Esophagus muscularis mucosa (tissue), 4 donors: ENCODE results near the gene MOSPD2. TPM values are rescaled to one million over a fixed set of nuclear protein-coding genes. Genes with fewer than 3 reads are reported as not detected.

ENCODE experiments used
- DNase-seq: peaks from one replicate; pipeline ENCODE4 v3.0.0-alpha.2; 2017; ENCODE audit errors: extremely low spot score
- H3K27ac ChIP-seq, 4 donors: fragments of 200-600 bp; sonication (generic); replicated peaks in 1 of 4; 1 replicate in 3 of 4; 2 replicates in 1 of 4; pipeline ENCODE4 v1.5.1; 2016 to 2019; ENCODE audit warnings: mild to moderate bottlenecking in 1 of 4
- H3K27me3 ChIP-seq, 4 donors: fragments of 200-600 bp; sonication (generic); one replicate each; pipeline versions ENCODE4 v1.5.1 to v1.6.0; 2016 to 2019
- H3K36me3 ChIP-seq, 4 donors: fragments of 200-600 bp; sonication (generic); one replicate each; pipeline ENCODE4 v1.5.1; 2016 to 2019
- H3K4me1 ChIP-seq, 4 donors: fragments of 200-600 bp; sonication (generic); one replicate each; pipeline ENCODE4 v1.5.1; 2016 to 2019
- H3K4me3 ChIP-seq, 4 donors: fragments of 200-600 bp; sonication (generic); 1 replicate in 2 of 4; 2 replicates in 2 of 4; pipeline ENCODE4 v1.5.1; 2016 to 2019; ENCODE audit warnings: mild to moderate bottlenecking in 4 of 4, moderate library complexity in 1 of 4
- H3K9me3 ChIP-seq, 4 donors: fragments of 200-600 bp; sonication (generic); 1 replicate in 3 of 4; 2 replicates in 1 of 4; pipeline ENCODE4 v1.5.1; 2016 to 2019
- CTCF ChIP-seq, 3 experiments: fragments of 200-600 bp in 2 of 3; fragments of 450-650 bp in 1 of 3; sonication (generic) in 2 of 3; IDR thresholded peaks; one replicate each; pipeline ENCODE4 v1.5.1; 2017 to 2019; ENCODE audit warnings: antibody characterized with exemption in 3 of 3, mild to moderate bottlenecking in 2 of 3, moderate library complexity in 1 of 3
- EP300 ChIP-seq: sonication (generic); formaldehyde crosslinking; IDR thresholded peaks from one replicate; pipeline ENCODE4 v1.6.1; 2017; ENCODE audit warnings: antibody characterized with exemption
- POLR2A ChIP-seq: fragments of 450-650 bp; IDR thresholded peaks from one replicate; pipeline ENCODE4 v1.6.1; 2017; ENCODE audit warnings: antibody characterized with exemption, moderate library complexity, mild to moderate bottlenecking, low read depth
- POLR2AphosphoS5 ChIP-seq, 2 donors: sonication (generic); formaldehyde crosslinking; IDR thresholded peaks; one replicate each; pipeline ENCODE4 v1.6.1; 2017; ENCODE audit warnings: antibody characterized with exemption in 2 of 2
- WGBS: methylation state at CpG from one replicate; pipeline ENCODE4 v1.1.5; 2018; 5-methylcytosine and 5-hydroxymethylcytosine counted together
- intact Hi-C: fragments of 100-400 bp; cut with DNase I; formaldehyde crosslinking; loops from one replicate; pipeline ENCODE4 v1.15.1; 2023
- total RNA-seq, 4 donors: library from RNA; depleted of rRNA; stranded (reverse); fragments of >200 nt; gene quantifications; one replicate each; pipeline versions ENCODE4 v1.1.0 to v1.2.1, GENCODE V29; 2016

MOSPD2 gene
- total RNA-seq, 4 donors from 2014 or later, result 9.4 to 15.4 (median 10.4) TPM

DNA sequence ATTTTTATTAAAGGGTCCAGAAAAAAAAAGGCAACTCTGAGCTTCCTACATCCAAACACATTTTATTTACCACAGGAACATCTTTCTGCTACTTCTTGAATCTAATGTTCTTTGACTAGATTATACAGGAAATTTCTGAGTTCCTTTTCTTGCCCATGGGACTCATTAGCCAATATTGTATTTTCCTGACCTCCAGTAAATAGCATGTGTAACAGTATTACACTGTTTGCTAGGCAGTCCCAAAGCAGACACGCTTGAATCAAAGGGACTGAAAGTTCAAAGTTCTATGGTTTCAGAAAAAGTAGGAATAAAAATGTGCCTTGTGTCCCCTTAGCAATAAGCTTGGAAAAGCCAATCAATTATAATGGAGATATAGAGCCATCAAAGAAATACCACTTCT is 57.4 kb downstream of the MOSPD2 start:
- DNase-seq, result no peak
- WGBS, result 79% methylated on average over 1 of the region's 1 CpG
- Histone ChIP-seq H3K4me1 (no peaks in the 10 kb centered on the region), H3K27me3 (no peaks in the 10 kb centered on the region), H3K9me3 (no peaks in the 10 kb centered on the region), H3K4me3 (no peak overlapping the region), H3K36me3 (no peaks in the 10 kb centered on the region), H3K27ac (no peak overlapping the region)
- TF ChIP-seq POLR2AphosphoS5 (IDR thresholded peaks at IDR 0.05) (no peak), EP300 (no peak), CTCF (IDR thresholded peaks at IDR 0.05) (no peak), POLR2A (no peak)
- intact Hi-C loops, result no loop called here

GRCh38 chrX:14932136-14932535 is 58.9 kb downstream of the MOSPD2 start:
- DNase-seq, result no peak
- intact Hi-C loops, result no loop called here
- Histone ChIP-seq H3K4me1 (no peaks in the 10 kb centered on the region), H3K4me3 (no peak overlapping the region), H3K27ac (no peak overlapping the region), H3K9me3 (no peaks in the 10 kb centered on the region), H3K36me3 (no peaks in the 10 kb centered on the region), H3K27me3 (no peaks in the 10 kb centered on the region)
- TF ChIP-seq POLR2A, result no peak
- no peak for TF ChIP-seq CTCF (IDR thresholded peaks at IDR 0.05)
- no peak for TF ChIP-seq EP300
- TF ChIP-seq POLR2AphosphoS5 (IDR thresholded peaks at IDR 0.05), result no peak
- WGBS, result 100% methylated on average over 1 of the region's 1 CpG

GRCh38 chrX:14934423-14934822 is 61.2 kb downstream of the MOSPD2 start:
- Histone ChIP-seq H3K4me1 (no peaks in the 10 kb centered on the region), H3K36me3 (no peaks in the 10 kb centered on the region), H3K9me3 (no peaks in the 10 kb centered on the region), H3K4me3 (no peak overlapping the region), H3K27ac (no peak overlapping the region), H3K27me3 (no peaks in the 10 kb centered on the region)
- no peak for DNase-seq
- WGBS, result 56% methylated on average over 1 of the region's 1 CpG
- intact Hi-C loops, result no loop called here
- TF ChIP-seq POLR2AphosphoS5 (IDR thresholded peaks at IDR 0.05), result no peak
- no peak for TF ChIP-seq POLR2A
- no peak for TF ChIP-seq EP300
- no peak for TF ChIP-seq CTCF (IDR thresholded peaks at IDR 0.05)

DNA sequence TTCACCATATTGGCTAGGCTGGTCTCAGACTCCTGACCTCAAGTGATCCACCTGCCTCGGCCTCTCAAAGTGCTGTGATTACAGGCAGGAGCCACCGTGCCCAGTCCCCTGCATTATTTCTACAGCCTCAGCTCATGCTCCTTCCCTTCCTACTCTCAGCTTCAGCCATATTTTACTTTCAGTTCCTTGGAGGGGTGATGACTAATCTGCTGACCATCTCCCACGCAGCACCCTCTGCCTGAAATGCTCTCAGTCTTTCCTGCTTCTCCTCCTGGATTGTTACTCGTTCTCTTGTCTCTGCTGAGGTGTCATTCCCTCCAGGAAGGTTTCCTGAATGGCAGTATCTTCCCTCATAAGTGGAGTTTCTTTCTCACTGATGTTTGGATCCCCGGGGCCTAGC is 63.3 kb downstream of the MOSPD2 start:
- Histone ChIP-seq H3K27ac (no peak overlapping the region), H3K36me3 (no peaks in the 10 kb centered on the region), H3K9me3 (no peaks in the 10 kb centered on the region), H3K27me3 (no peaks in the 10 kb centered on the region), H3K4me3 (no peak overlapping the region), H3K4me1 (no peaks in the 10 kb centered on the region)
- intact Hi-C loops, result no loop called here
- no peak for DNase-seq
- WGBS, result 64% methylated on average over 5 of the region's 5 CpGs
- TF ChIP-seq CTCF (IDR thresholded peaks at IDR 0.05) (no peak), POLR2A (no peak), POLR2AphosphoS5 (IDR thresholded peaks at IDR 0.05) (no peak), EP300 (no peak)

DNA sequence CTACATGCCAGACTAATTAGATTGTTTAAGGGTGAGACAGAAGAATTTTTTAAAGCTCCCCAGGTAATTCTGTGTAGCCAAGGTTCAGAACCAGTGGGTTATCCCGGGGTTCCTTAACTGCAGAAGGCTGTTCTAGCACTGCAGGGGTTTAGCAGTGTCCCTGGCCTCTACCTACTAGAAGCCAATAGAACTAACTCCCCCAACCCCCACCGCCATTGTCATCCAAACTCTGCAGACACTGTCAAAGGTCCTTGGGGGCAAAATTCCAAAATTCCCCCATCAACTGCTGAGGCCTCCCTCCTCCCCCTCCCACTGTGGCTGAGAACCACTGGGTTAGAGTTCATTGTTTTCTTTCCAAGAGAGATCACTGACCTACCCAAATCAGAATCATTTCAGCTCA is 66.4 kb downstream of the MOSPD2 start:
- TF ChIP-seq CTCF (IDR thresholded peaks at IDR 0.05) (no peak), POLR2A (no peak), EP300 (no peak), POLR2AphosphoS5 (IDR thresholded peaks at IDR 0.05) (no peak)
- WGBS, result 39% methylated on average over 2 of the region's 2 CpGs
- DNase-seq, result no peak

More for the DNA sequence above, 66.4 kb downstream of the MOSPD2 start:
- Histone ChIP-seq H3K27ac (no peak overlapping the region), H3K9me3 (no peaks in the 10 kb centered on the region), H3K36me3 (no peaks in the 10 kb centered on the region), H3K4me1 (no peaks in the 10 kb centered on the region), H3K4me3 (no peak overlapping the region), H3K27me3 (no peaks in the 10 kb centered on the region)
- intact Hi-C loops, result no loop called here
